Keratinocyte (primary cell): ENCODE results near the gene MAN1A2. TPM values are rescaled to one million over a fixed set of nuclear protein-coding genes. Genes with fewer than 3 reads are reported as not detected.

Source experiments
- DNase-seq: peaks from one replicate; pipeline ENCODE4 v3.0.0-alpha.2; 2011; ENCODE audit warnings: low read depth, missing footprints, low spot score
- FAIRE-seq: peaks from 2 replicates; lab custom pipeline; 2011; peaks lifted over from hg19 to GRCh38; lab: Jason Lieb, UNC
- H2AFZ ChIP-seq: 2 replicates; pipeline ENCODE4 v1.6.0; 2012; ENCODE audit warnings: low read length, control low read depth, inconsistent platforms; ENCODE audit not compliant: control insufficient read depth
- H3K27ac ChIP-seq: 2 replicates; pipeline ENCODE4 v1.5.1; 2011; ENCODE audit warnings: low read length; ENCODE audit not compliant: control insufficient read depth, insufficient read depth
- H3K27me3 ChIP-seq: 3 replicates; pipeline ENCODE4 v1.6.0; 2011; ENCODE audit warnings: low read length; ENCODE audit not compliant: control insufficient read depth, insufficient read depth; ENCODE audit errors: extremely low read depth
- H3K36me3 ChIP-seq, 2 experiments: 2 replicates in 1 of 2; 3 replicates in 1 of 2; pipeline ENCODE4 v1.5.1; 2011; ENCODE audit warnings: low read length in 2 of 2, mild to moderate bottlenecking in 1 of 2; ENCODE audit not compliant: control insufficient read depth in 2 of 2, insufficient read depth in 2 of 2; ENCODE audit errors: extremely low read depth in 1 of 2
- H3K4me1 ChIP-seq: 3 replicates; pipeline ENCODE4 v1.5.1; 2011; ENCODE audit warnings: low read length; ENCODE audit not compliant: control insufficient read depth, insufficient read depth; ENCODE audit errors: extremely low read depth
- H3K4me2 ChIP-seq: 3 replicates; pipeline ENCODE4 v1.6.0; 2011; ENCODE audit warnings: low read depth, low read length; ENCODE audit not compliant: control insufficient read depth, insufficient read depth; ENCODE audit errors: extremely low read depth
- H3K4me3 ChIP-seq, 3 experiments: fragments of 200-600 bp in 1 of 3; sonication (generic) in 1 of 3; 2 replicates in 2 of 3; 3 replicates in 1 of 3; pipeline ENCODE4 v1.5.1; 2011 to 2016; ENCODE audit warnings: low read length in 3 of 3, mild to moderate bottlenecking in 3 of 3, control low read depth in 2 of 3, inconsistent platforms in 1 of 3, low read depth in 1 of 3, mixed read lengths in 1 of 3, mixed run types in 1 of 3, moderate library complexity in 1 of 3; ENCODE audit not compliant: control insufficient read depth in 2 of 3, insufficient read depth in 2 of 3; ENCODE audit errors: extremely low read depth in 1 of 3
- H3K79me2 ChIP-seq: 2 replicates; pipeline ENCODE4 v1.6.0; 2012; ENCODE audit warnings: low read length; ENCODE audit not compliant: control insufficient read depth, insufficient read depth
- H3K9ac ChIP-seq: 3 replicates; pipeline ENCODE4 v1.6.0; 2011; ENCODE audit warnings: low read length; ENCODE audit not compliant: control insufficient read depth, insufficient read depth; ENCODE audit errors: extremely low read depth
- H3K9me1 ChIP-seq: 3 replicates; pipeline ENCODE4 v1.6.0; 2011; ENCODE audit warnings: low read length; ENCODE audit not compliant: control insufficient read depth, insufficient read depth; ENCODE audit errors: extremely low read depth
- H3K9me3 ChIP-seq: 2 replicates; pipeline ENCODE4 v1.5.1; 2012; ENCODE audit warnings: low read depth, low read length; ENCODE audit not compliant: control insufficient read depth
- H4K20me1 ChIP-seq: 3 replicates; pipeline ENCODE4 v1.6.0; 2011; ENCODE audit warnings: low read length; ENCODE audit not compliant: control insufficient read depth, insufficient read depth; ENCODE audit errors: extremely low read depth
- CTCF ChIP-seq, 3 experiments: IDR thresholded peaks in 1 of 3; conservative IDR thresholded peaks in 1 of 3; optimal IDR thresholded peaks in 1 of 3; 2 replicates in 2 of 3; 3 replicates in 1 of 3; pipeline versions ENCODE3 to v1.5.1; 2011; ENCODE audit warnings: low read length in 3 of 3, mild to moderate bottlenecking in 3 of 3, moderate library complexity in 2 of 3, control low read depth in 1 of 3, inconsistent platforms in 1 of 3; ENCODE audit not compliant: insufficient read depth in 2 of 3; ENCODE audit errors: extremely low read depth in 1 of 3
- EZH2 ChIP-seq: IDR thresholded peaks from one replicate; pipeline ENCODE4 v1.6.1; 2012; ENCODE audit warnings: inconsistent platforms, mild to moderate bottlenecking, low read length, moderate library complexity
- dilution Hi-C: fragments of 300-500 bp; cut with MboI; formaldehyde crosslinking; loops from one replicate; pipeline ENCODE4 v1.7.0; 2020; ENCODE audit warnings: low sequenced_read_pairs; ENCODE audit not compliant: extremely low pct_ligation_motif_present
- polyA plus RNA-seq, 5 experiments: library from polyadenylated mRNA; depleted of rRNA in 3 of 5; stranded (reverse) in 3 of 5; stranded (forward) in 1 of 5; unstranded in 1 of 5; fragments of >200 nt; gene quantifications; 1 replicate in 1 of 5; 2 replicates in 3 of 5; 3 replicates in 1 of 5; pipeline versions ENCODE4 v1.2.1 to v1.2.3, GENCODE V29; 2011 to 2012; ENCODE audit warnings: missing spikeins in 2 of 5, low read depth in 1 of 5, low replicate concordance in 1 of 5

MAN1A2 gene
- polyA plus RNA-seq, 1 donor (not counting 4 experiments of a cell fraction or from before 2014, with no cell fraction given), result 19.0 TPM

- no peaks in the 10 kb centered on the region for H3K27me3 ChIP-seq
- dilution Hi-C loops, result no loop called here
- FAIRE-seq (no peak), DNase-seq (no peak)
- TF ChIP-seq EZH2 (no peak), CTCF (optimal IDR thresholded peaks at IDR 0.05 in 1 of 3, IDR thresholded peaks at IDR 0.05 in 1 of 3, conservative IDR thresholded peaks at IDR 0.05 in 1 of 3; ENCODE audit: extremely low read depth in 1 of 3, insufficient read depth in 2 of 3, low read length in 3 of 3) (no peak)
- peaks cover 23% of the 10 kb centered on the region for H3K4me1 ChIP-seq
- no peaks in the 10 kb centered on the region for H3K36me3 ChIP-seq
- no peak overlapping the region for H3K4me3 ChIP-seq
- peaks cover 76% of the 10 kb centered on the region for H3K79me2 ChIP-seq
- H4K20me1 ChIP-seq, result no peaks in the 10 kb centered on the region
- no peak overlapping the region for H2AFZ ChIP-seq
- H3K27ac ChIP-seq, result no peak overlapping the region
- no peaks in the 10 kb centered on the region for H3K9me3 ChIP-seq
- peak overlapping the region; percentile 93 for H3K4me2 ChIP-seq
- H3K9me1 ChIP-seq, result no peaks in the 10 kb centered on the region
- no peak overlapping the region for H3K9ac ChIP-seq
Observed at GRCh38 chr1:117371441-117372151, 4.3 kb downstream of the MAN1A2 start.

- H3K27me3 ChIP-seq, result no peaks in the 10 kb centered on the region
- no peak overlapping the region for H3K27ac ChIP-seq
- dilution Hi-C loops, result no loop called here
- no peak overlapping the region for H3K9ac ChIP-seq
- no peak overlapping the region for H3K4me2 ChIP-seq
- H3K79me2 ChIP-seq, result peaks cover 74% of the 10 kb centered on the region
- no peak overlapping the region for H2AFZ ChIP-seq
- H3K4me3 ChIP-seq, result no peak overlapping the region
- TF ChIP-seq EZH2, result no peak
- TF ChIP-seq CTCF (optimal IDR thresholded peaks at IDR 0.05 in 1 of 3, IDR thresholded peaks at IDR 0.05 in 1 of 3, conservative IDR thresholded peaks at IDR 0.05 in 1 of 3; ENCODE audit: extremely low read depth in 1 of 3, insufficient read depth in 2 of 3, low read length in 3 of 3), result no peak
- H3K4me1 ChIP-seq, result peaks cover 23% of the 10 kb centered on the region
- H4K20me1 ChIP-seq, result no peaks in the 10 kb centered on the region
- FAIRE-seq (no peak), DNase-seq (no peak)
- H3K9me1 ChIP-seq, result no peaks in the 10 kb centered on the region
- no peaks in the 10 kb centered on the region for H3K36me3 ChIP-seq
- no peaks in the 10 kb centered on the region for H3K9me3 ChIP-seq
Observed at GRCh38 chr1:117372863-117373412, 5.7 kb downstream of the MAN1A2 start.
